HG03571 (cell line): ENCODE measurements around the gene L3MBTL1.
"Not testable (repeated sequence)": the region's sequence is repeated elsewhere in the genome, so short reads cannot be mapped to it uniquely, and the experiment has no call there.

Experiments used
- ATAC-seq: cut with Tn5 transposase; IDR thresholded peaks from one replicate; pipeline ENCODE4 v1.9.1; 2021; ENCODE audit not compliant: unreplicated experiment

L3MBTL1 gene

DNA sequence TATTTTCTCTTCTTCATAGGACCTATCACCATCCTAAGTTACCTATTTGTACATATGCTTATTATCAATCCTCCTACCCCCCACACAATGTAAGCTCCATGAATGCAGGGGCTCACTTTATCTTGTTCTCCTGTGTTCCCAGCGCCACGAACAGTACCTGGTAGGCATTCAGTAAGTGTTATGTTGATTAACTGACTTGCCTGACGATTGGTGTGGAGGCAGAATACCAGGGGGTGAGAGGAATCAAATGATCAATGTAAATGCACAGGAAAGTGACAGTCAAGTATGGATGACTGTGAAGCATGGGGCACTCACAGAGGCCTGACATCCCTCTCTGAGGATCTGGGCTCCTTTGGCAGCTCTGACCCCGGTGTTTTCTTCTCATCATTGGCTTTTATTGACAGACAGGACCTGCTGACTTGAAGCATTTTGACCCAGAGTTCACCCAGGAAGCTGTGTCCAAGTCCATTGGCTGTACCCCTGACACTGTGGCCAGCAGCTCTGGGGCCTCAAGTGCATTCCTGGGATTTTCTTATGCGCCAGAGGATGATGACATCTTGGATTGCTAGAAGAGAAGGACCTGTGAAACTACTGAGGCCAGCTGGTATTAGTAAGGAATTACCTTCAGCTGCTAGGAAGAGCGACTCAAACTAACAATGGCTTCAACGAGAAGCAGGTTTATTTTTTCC lies 77.1 kb downstream of the L3MBTL1 start:
- no peak for ATAC-seq

- ATAC-seq: no peak
These were observed 79.1 kb downstream of the L3MBTL1 start for GRCh38 chr20:43586641-43587040.

DNA sequence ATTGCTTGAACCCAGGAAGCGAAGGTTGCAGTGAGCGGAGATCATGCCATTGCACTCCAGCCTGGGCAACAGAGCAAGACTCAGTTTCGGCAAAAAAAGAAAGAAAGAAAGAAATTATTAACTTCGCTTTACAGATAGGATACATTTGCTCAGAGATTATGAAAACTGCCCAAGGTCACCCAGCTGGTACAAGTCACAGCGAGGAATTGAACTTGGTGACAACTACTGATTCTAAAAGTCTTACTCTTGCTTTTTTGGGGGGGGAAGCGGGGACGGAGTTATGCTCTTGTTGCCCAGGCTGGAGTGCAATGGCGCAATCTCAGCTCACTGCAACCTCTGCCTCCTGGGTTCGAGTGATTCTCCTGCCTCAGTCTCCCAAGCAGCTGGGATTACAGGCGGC lies 81.0 kb downstream of the L3MBTL1 start:
- not testable (repeated sequence) for ATAC-seq

DNA sequence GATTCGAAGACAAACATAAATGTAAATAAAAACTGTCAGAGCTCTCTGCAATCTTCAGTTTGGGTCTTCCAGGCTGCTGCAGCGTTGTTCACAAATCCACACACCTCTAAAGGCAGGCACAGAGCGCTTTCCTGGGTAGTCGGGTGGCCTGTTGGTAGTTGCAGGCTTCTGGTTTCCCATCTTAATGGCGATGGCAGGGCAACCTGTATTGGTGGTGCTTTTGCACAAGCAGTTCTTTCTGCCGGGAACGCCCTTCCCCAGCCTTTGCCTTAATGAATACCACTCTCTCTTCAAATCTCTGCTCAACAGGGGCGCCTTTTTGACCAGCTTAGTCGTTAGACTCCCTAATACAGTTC lies 82.5 kb downstream of the L3MBTL1 start:
- no peak for ATAC-seq

DNA sequence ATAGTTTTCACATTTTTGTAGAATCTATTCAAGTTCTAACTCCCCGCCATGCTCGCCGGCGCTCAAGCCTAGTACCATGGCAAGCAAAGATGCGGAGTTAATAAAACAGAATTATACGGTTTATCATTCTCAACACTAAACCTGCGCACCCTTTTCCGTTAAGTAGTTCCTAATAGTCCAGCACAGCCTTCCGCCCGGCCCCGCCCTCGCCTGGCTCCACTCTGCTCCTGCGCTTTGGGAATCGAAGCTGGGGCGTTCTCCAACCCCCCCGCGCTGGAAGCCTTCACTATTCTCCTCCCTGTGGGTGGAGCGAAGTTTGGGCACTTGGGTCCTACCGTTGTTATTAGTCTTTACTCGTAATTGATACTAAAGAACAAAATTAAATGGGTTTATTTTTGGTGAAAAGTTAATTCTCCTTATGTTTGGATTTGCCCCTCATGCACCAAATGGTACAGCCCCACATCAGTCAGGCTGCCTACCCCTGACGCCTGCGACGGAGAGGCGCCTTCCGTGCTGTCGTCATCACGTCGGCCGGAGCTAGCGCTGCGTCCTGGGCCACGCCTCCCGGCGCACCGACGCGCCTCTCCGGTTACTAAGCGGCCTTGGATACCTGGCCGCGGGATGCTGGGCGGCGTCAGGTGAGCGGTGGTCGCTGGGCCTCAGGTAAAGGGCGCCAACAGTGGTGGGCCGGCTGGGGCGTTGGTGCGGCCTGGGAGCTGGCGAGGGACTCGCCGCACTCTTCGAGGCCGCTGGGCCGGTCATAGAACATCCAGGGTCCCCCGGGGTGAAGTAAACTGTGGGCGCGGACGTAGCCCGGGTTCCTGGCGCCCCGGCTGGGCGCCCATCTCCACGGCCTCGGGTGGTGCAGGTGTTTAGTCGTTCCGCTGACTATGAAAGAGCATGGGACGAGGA lies 83.2 kb downstream of the L3MBTL1 start, which contains the start of gene IFT52:
IFT52 (plus strand) TSS at position 546 of the 912 bp plus-strand sequence. CDS start 3,762 bp downstream, outside the sequence.
- ATAC-seq: peak; percentile 99
